DLD1 (cell line): ENCODE measurements around the gene DOHH.
"Not testable (repeated sequence)": the region's sequence is repeated elsewhere in the genome, so short reads cannot be mapped to it uniquely, and the experiment has no call there.

Source experiments
- in situ Hi-C: cut with HindIII; loops from 2 replicates; pipeline ENCODE4 v1.10.0; 2017; ENCODE audit warnings: low sequenced_read_pairs

The DOHH gene

DNA sequence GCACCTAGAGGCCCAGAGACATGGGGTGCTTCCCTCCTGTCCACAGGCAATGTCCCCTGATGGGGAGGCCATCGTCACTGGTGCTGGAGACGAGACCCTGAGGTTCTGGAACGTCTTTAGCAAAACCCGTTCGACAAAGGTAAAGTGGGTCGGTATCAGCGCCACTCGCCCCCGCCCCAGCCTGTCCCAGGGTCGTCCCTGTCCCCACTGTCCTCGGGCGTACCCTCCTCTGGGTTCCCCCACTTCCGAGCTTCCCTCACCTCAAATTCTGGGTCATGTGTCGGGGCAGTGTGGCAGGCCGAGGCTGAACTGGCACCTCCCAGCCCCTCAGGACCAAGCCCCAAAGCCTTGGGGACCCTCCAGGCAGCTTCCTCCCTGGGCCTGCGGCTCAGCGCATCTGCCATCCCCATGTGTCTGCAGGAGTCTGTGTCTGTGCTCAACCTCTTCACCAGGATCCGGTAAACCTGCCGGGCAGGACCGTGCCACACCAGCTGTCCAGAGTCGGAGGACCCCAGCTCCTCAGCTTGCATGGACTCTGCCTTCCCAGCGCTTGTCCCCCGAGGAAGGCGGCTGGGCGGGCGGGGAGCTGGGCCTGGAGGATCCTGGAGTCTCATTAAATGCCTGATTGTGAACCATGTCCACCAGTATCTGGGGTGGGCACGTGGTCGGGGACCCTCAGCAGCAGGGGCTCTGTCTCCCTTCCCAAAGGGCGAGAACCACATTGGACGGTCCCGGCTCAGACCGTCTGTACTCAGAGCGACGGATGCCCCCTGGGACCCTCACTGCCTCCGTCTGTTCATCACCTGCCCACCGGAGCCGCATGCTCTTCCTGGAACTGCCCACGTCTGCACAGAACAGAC is 34.1 kb upstream of the DOHH start:
- in situ Hi-C loops = no loop called here

DNA sequence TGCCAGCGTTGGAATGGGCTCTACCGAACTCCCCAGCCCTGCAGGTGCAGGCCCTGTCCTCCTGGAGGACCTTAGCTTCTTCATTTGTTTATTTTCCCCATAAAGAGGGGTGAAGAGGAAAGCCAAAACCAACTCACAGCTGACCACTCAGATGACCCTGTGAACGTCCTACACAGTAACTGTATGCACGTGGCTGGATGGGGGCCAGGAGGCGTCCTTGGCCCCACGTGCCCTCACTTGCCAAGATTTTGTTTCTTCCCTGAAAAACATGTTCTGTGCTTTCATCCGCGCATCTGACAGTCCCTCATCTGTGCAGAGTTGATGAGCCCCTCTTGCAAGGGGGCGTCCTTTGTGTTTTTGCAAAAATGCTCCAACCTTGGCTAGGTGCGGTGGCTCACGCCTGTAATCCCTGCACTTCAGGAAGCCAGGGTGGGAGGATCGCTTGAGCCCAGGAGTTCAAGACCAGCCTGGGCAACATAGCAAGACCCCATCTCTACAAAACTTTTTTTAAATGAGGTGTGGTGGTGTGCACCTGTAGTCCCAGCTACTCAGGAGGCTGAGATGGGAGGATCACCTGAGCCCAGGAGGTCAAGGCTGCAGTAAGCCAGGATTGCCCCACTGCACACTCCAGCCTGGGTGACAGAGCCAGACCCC is 33.2 kb upstream of the DOHH start:
- in situ Hi-C loops = no loop called here

DNA sequence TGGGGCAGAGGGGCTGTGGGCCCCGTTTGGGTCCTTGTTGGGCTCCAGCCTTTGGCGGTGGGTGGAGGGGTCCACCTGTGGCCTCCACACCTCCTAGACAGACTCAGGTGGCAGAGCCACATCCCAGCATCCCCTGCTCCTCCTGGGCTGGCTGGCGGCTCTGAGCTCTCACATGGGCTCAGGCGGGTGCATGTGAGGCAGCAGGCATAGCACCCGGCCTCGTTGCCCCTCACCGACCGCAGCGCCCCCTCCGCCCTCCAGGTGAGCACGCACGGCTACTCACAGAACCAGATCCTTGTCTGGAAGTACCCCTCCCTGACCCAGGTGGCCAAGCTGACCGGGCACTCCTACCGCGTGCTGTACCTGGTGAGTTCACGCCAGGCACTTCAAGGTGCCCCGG is 32.6 kb upstream of the DOHH start:
- in situ Hi-C loops = no loop called here

DNA sequence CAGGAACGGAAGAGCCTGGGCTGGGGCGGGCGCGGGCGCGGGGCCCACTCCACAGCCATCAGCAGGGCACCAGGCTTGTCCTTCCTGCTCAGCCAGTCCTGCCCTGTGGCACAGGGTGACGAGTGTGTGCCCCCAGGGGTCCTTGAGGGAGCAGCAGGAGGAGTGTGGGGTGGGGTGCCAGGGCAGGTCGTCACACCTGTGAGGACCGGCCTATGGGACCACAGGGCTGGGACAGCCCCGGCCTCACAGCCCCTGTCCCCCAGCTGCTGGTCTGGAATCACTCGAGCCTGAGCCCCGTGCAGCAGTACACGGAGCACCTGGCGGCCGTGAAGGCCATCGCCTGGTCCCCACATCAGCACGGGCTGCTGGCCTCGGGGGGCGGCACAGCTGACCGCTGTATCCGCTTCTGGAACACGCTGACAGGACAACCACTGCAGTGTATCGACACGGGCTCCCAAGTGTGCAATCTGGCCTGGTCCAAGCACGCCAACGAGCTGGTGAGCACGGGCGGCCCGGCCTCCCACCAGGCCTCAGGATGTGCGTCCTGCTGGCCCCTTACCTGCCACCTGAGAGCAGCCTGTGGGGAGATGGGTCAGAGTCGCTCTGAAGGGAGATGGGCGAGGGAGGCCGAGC is 31.8 kb upstream of the DOHH start:
- in situ Hi-C loops = no loop called here

DNA sequence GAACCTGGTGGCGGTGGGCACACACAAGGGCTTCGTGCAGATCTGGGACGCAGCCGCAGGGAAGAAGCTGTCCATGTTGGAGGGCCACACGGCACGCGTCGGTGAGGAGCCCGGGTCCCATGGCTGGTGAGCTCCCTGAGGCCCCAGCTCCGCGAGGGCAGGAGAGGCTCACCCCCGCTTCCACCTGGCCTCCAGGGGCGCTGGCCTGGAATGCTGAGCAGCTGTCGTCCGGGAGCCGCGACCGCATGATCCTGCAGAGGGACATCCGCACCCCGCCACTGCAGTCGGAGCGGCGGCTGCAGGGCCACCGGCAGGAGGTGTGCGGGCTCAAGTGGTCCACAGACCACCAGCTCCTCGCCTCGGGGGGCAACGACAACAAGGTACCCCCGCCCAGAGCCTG is 31.2 kb upstream of the DOHH start:
- in situ Hi-C loops = no loop called here

DNA sequence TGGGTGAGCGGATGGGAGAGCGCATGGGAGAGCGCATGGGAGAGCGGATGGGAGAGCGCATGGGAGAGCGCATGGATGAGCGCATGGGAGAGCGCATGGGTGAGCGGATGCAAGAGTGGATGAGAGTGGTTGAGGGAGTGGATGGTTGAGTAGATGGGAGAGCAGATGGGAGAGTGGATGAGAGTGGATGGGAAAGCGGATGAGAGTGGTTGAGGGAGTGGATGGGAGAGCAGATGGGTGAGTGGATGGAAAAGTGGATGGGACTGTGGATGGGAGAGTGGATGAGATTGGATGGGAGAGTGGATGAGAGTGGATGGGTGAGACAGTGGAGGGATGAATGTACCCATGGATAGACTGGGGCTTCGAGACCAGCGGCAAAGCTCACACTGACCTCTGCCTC is 29.9 kb upstream of the DOHH start:
- in situ Hi-C loops = no loop called here

DNA sequence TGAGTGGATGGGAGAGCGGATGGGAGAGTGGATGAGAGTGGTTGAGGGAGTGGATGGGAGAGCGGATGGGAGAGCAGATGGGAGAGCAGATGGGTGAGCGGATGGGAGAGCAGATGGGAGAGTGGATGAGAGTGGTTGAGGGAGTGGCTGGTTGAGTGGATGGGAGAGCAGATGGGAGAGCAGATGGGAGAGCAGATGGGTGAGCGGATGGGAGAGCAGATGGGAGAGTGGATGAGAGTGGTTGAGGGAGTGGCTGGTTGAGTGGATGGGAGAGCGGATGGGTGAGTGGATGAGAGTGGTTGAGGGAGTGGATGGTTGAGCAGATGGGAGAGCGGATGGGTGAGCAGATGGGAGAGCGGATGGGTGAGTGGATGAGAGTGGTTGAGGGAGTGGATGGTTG is 28.8 kb upstream of the DOHH start:
- in situ Hi-C loops = not testable (repeated sequence)

DNA sequence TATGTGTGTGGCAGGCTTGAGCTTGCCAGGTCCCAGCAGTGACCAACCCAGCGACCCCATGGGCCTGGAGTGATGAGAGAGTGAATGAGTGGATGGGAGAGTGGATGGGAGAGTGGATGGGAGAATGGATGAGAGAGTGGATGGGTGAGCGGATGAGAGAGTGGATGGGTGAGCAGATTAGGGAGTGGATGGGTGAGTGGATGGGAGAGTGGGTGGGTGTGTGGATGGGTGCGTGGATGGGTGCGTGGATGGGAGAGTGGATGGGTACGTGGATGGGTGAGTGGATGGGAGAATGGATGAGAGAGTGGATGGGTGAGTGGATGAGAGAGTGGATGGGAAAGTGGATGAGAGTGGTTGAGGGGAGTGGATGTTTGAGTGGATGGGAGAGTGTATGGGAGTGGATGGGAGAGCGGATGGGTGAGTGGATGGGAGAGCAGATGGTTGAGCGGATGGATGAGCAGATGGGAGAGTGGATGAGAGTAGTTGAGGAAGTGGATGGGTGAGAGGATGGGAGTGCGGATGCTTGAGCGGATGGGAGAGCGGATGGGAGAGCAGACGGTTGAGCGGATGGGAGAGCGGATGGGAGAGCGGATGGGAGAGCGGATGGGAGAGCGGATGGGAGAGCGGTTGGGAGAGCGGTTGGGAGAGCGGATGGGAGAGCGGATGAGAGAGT is 28.2 kb upstream of the DOHH start:
- in situ Hi-C loops = no loop called here

DNA sequence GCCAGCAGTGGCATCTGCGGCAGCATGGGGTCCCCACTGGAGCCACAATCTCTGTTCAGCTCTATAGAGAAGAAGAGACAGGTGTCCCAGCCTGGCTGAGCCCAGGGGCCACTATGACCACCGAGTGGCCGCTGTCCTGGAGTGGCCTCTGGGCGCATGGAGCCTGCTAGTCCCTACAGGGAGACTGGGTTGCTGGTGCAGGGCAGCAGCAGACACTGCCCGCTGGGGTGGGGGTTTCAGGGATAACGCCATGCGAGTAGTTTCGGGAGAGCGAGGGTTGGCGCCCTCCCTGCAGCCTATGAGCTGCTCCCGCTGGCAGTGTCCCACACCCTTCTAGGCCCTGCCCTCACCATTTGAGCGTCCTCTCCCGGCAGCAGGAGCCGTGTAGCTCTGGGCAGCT is 27.6 kb upstream of the DOHH start:
- in situ Hi-C loops = no loop called here

DNA sequence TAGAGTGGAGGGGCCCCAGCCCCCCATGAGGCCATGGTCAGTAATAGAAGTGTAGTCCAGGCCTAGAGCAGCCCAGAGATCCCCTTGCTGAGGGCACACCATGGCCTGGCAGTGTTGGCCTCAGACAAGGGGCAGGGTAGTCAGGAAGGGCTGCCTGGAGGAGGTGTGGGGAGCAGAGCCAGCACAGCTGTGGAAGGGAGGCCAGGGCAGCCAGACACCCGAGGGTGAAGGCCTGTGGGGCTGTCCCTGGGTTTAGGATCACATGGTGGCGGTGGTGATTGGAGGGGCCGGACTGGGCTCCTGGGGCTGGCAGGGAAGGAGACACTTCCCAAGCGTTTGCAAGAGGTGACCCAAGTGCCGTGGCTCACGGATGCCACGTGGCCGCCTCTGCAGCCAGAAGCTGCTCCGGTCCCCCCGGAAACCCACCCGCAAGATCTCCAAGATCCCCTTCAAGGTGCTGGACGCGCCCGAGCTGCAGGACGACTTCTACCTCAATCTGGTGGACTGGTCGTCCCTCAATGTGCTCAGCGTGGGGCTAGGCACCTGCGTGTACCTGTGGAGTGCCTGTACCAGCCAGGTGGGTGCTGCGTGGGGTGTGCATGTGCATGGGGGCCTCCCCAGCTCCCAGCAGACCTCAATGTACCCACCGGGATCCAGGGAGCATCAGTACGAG is 26.9 kb upstream of the DOHH start:
- in situ Hi-C loops = no loop called here

DNA sequence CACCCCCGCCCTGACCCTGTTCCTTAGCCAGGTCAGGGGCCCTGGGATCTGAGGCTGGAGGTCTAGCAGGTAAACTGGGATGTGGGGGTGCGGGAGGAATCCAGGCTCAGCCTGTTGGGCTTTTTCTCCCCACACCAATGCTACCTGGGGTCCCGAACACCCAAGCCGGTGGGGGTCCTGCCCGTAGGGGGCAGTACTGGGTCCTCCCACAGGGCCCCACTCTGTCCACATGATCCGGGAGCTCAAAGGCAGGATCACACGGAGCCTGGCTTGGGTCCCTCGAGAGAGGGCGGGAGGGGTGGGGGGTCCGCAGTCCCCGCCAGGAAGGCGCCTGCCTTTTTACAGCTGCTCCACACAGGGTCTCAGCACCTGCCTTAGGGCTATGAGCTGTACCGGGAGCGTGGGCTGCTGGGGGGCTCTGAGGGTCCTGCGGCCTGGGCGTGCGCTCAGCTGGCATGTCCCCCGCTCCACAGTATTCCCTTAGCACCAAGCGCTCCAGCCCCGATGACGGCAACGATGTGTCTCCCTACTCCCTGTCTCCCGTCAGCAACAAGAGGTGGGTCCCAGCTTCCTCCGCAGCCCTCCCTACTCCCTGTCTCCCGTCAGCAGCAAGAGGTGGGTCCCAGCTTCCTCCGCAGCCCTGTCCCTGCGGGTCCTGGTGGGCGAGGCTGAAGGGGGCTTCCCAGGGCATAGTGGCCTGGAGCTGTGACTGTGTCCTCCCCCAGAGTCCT is 26.2 kb upstream of the DOHH start:
- in situ Hi-C loops = no loop called here

DNA sequence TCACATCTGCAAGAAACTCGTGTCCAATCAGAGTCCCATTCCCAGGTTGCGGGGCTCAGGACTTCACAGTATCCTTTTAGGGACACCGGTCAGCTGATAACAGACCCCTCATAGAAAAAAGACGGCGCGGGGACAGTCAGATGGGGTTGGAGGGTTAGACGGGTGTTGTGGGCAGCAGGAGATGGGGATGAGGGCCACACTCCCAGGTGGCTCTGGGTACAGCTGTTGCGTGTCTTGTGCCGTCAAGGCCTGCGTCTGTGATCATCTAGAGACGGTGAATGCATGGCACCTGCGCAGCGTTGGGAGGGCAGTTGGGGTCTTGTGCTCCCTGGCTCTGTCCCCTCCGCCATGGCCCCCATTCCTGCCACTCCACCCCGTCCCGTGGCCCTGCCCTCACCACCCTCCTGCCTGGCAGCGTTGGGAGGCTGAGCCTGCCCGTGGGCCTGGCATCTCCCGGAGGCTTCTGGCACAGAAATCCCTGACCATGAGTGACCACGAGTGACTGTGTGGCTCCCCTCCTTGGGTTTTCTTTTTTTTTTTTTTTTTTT is 24.5 kb upstream of the DOHH start:
- in situ Hi-C loops = no loop called here

DNA sequence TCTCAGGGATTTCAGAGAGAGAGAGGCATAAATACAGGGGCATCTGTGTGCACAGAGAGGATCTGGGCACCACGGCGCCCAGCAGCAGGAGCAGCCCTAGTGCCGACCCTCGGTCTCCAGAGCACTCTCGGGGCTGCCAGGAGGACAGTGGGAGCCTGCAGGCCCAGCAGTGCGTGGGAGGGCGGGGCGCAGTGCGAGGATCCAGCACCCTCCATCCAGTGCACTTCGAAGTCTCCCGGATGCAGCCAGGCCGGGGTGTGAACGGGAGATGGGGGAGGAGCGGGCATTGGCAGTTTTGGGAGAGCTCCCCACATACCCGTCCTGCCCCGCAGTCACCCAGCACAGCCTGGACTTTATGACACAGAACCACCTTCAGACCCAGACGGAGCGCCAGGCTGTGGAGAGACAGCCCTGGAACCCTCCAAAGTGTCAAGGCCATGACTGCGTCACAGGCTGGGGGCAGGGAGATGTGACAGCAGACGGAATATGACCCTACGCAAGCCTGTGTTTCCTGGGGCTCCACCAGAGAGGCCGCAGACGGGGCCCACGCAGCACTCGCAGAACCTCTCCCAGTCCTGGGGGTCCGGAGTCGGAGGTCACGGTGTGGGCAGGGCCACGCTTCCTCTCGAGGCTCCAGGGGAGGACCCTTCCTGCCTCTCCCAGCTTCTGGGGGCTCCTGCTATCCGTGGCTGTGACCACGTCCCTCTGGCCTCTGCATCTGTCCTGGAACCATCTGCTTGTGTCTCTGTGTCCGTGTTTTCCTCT is 23.8 kb upstream of the DOHH start:
- in situ Hi-C loops = no loop called here

DNA sequence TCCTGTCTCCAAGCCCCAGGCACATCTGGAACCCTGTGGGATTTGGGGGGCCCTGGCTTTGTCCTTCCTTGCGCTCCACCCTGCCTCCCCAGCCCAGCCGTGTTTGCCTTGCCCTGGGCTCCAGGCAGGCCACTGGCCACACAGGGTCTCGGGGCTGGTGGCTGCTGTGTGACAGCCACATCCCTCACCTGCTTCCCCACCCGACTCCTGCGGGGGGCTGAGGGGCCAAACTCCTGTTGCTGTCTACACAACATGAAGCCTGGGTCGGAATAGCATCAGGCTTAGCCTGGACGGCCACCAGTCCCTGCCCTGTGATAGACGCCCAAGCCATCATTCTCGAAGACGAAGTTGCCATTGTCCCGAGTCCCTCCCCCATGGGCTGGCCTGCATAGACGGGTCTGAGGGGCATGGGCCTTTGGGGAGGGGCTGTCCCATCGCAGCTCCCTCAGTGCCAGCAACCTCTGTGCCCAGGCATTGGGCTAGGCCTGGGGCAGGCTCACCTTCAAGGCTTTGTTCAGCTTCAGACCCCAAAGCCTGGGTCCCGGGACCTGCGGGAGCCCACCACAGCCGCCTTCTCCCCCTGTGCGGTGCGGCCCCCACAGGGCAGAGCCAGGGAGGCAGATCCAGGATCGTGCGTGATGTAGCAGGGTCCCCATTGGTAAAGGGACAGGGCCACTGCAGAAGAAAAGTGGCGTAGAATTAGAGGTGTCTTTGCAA is 23.0 kb upstream of the DOHH start:
- in situ Hi-C loops = no loop called here

DNA sequence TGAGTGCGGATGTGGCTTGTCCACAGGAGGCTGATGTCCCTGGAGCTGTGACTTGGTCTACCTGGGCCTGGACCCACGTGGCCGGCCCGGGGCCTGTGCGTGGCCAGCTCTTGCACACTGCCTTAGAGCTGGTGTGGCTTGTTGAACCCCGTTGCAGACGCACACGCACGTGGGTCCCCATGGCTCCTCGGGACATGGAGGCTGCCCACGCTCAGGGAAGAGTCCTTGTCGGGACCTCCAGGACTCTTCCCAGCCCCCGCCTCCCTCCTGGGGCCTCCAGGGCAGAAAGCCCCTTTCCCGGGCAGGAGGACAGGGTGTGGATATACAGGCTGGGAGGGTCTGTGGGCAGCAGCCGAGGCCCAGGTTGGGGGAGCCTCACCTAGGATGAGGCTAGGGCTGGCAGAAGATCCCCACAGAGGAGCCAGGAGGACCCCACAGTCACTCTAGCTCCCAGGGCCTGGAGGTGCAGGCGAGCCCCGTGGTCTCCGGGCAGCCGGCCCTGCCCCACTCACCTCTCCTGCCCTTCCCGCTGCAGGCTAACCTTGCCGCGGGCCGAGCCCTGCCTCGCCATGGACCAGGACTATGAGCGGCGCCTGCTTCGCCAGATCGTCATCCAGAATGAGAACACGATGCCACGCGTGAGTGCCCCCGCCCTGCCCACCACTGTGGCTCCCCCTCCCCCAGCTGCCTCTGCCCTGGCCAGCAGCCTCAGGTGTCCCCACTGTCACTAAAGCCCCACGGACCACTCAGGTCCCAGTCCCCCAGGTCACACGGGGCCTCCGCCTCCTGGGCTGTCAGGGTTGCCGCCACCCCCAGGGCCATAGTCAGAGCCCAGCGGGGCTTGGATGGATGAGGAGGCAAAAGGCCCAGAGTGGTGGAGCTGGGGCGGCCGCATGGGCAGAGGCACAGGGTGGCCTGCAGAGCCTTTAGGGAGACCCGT is 22.2 kb upstream of the DOHH start:
- in situ Hi-C loops = no loop called here

DNA sequence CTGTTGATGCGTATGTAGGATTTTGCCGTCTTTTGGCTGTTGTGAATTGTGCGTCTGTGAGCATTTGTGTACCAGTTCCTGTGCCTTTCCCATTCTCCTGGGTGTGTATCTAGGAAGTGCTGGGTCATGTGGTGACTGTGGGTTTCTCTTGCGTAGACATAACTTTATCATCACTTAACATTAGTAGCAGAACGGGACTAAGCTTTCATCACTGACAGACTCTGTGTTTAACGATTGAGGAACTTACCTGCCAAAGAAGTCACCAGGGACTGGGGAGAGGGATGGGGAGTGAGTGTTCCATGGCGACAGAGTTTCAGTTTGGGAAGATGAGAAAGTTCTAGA is 20.6 kb upstream of the DOHH start:
- in situ Hi-C loops = no loop called here

DNA sequence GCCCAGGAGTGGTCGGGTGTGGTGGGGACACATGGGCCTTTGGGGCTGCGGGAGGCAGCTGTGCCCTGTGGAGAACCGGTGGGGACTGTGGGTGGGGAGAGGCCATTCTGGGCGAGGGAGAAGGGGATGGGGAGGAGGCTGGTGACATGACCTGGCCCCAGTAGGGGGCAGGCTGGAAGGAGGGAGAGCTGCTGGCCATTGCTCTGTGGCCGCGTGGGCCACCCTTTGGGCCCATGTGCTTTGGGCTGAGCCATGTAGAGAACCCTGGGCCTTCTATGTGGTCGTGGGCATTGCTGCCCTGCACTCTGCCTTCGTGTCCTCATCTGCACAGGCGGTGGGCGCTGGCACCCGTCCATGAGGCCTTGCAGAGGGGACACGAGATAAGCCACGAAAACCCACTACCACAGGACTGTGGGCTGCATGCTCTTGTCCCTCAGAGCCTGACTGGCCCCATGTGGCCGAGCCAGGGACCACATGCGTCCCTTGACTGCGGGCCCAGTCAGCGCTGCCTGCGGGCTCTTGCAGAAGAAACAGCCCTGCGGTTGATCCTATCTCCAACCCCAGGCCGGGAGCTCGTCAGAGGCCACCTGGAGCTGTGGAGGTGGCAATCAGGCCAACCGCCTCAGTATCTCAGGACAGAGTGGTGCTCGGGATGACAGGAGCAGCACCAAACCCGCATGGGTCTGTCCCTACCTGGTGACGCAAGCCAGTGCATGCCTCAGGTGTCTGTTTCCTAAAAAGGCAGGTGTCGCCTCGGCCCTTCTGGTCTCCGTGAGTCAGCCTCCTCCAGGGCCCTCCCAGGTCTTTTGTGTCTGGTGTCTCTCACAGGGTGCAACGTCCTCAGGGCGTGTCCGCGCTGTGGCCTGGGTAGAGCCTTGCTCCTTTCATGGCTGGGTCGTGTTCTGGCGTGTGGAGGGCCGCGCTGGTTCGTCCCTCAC is 20.0 kb upstream of the DOHH start:
- in situ Hi-C loops = no loop called here
